ENCODE data around the gene TTYH2. TPM values are rescaled to one million over a fixed set of nuclear protein-coding genes. Genes with fewer than 3 reads are reported as not detected.

The TTYH2 gene
- total RNA-seq, 2 donors from 2014 or later: 18.2 to 26.0 TPM

DNA sequence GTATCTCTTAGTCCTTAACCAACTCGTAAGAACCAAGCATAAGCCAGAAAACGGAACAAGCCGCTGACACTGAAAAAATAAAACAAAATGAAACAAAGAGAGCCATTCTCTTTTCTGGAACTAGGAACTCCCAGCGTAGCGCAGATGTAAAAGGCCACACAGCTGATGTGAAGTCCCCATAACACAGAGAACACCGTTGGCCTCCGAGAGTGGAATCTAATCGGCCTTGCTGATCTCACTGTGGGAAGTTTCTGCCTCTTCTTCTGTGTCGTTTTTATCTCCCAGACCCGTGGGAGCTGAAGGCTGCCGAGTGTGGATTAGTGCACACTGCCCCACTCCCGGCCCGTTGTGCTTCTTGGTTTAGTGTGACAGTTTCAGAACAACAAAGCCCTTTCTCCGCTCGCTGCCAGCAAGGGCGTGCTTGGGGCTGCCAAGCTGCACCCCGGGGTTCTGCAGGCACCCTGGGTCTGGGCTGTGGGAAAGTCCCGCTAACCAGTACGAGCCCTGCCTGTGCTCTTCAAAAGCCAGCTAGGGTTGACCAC is 21.7 kb downstream of the TTYH2 start:
- H3K27me3 ChIP-seq: no peaks in the 10 kb centered on the region
- H3K4me3 ChIP-seq: peak overlapping the region in 1 of 2 donors; percentile 24
- TF ChIP-seq, protein P1, sequence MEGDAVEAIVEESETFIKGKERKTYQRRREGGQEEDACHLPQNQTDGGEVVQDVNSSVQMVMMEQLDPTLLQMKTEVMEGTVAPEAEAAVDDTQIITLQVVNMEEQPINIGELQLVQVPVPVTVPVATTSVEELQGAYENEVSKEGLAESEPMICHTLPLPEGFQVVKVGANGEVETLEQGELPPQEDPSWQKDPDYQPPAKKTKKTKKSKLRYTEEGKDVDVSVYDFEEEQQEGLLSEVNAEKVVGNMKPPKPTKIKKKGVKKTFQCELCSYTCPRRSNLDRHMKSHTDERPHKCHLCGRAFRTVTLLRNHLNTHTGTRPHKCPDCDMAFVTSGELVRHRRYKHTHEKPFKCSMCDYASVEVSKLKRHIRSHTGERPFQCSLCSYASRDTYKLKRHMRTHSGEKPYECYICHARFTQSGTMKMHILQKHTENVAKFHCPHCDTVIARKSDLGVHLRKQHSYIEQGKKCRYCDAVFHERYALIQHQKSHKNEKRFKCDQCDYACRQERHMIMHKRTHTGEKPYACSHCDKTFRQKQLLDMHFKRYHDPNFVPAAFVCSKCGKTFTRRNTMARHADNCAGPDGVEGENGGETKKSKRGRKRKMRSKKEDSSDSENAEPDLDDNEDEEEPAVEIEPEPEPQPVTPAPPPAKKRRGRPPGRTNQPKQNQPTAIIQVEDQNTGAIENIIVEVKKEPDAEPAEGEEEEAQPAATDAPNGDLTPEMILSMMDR (IDR thresholded peaks at IDR 0.05): no peak
- H3K4me1 ChIP-seq: peaks cover 0 to 28% of the 10 kb centered on the region in 2 donors
- H3K27ac ChIP-seq: peak overlapping the region; percentile 15 to 59
- DNase-seq (ENCODE audit: low spot score): no peak
- peaks cover 10% of the 10 kb centered on the region for H3K36me3 ChIP-seq
- no peaks in the 10 kb centered on the region for H3K9me3 ChIP-seq

DNA sequence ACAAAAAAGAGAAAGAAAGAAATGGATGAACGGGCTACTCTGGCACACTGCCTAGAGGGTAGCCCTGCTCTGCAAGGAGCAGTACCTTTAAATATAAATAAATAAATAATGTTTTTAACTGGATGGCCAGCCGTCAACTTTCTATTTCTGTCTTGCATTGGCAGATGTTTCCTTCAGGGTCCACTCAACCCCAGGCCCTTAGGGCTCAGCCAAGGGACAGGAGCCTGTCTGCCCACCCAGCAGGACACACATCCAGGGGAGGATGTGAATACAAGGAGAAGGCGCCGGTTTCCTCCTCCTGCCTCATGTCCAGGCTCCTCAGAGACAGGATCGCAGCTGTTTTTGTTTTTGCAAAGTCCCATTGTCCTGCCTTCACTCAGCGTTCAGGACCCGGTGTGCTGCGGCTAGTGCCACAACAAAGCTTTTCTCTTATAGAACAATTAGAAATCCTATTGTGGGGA is 22.6 kb downstream of the TTYH2 start:
- no peaks in the 10 kb centered on the region for H3K27me3 ChIP-seq
- H3K4me3 ChIP-seq: no peak overlapping the region
- H3K36me3 ChIP-seq: peaks cover 2% of the 10 kb centered on the region
- H3K27ac ChIP-seq: peak overlapping the region; percentile 16 to 40
- peaks cover 0 to 36% of the 10 kb centered on the region in 2 donors for H3K4me1 ChIP-seq
- H3K9me3 ChIP-seq: no peaks in the 10 kb centered on the region
- no peak for DNase-seq (ENCODE audit: low spot score)
- TF ChIP-seq, protein P1 (IDR thresholded peaks at IDR 0.05): no peak

DNA sequence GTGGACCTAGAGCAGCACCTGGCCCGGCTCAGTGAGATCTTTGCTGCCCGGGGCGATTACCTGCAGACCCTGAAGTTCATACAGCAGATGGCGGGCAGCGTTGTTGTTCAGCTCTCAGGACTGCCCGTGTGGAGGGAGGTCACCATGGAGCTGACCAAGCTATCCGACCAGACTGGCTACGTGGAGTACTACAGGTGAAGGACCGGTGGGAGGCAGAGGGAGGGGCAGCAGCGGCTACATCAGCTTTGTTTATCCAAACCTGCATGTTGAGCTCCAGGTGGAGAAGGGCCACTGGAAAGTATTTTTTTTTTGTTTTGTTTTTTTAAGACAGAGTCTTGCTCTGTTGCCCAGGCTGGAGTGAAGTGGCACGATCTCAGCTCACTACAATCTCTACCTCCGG is 23.9 kb downstream of the TTYH2 start:
- no peak for DNase-seq (ENCODE audit: low spot score)
- Histone ChIP-seq H3K27me3 (no peaks in the 10 kb centered on the region), H3K9me3 (no peaks in the 10 kb centered on the region), H3K36me3 (no peaks in the 10 kb centered on the region), H3K4me1 (peaks cover 0 to 50% of the 10 kb centered on the region in 2 donors), H3K4me3 (no peak overlapping the region), H3K27ac (no peak overlapping the region)
- TF ChIP-seq, protein P1 (IDR thresholded peaks at IDR 0.05): no peak

- H3K4me1 ChIP-seq: peaks cover 0 to 67% of the 10 kb centered on the region in 2 donors
- no peaks in the 10 kb centered on the region for H3K36me3 ChIP-seq
- H3K4me3 ChIP-seq: no peak overlapping the region
- peak; percentile 68 for DNase-seq (ENCODE audit: low spot score)
- no peaks in the 10 kb centered on the region for H3K9me3 ChIP-seq
- H3K27ac ChIP-seq: no peak overlapping the region
- TF ChIP-seq, protein P1 (IDR thresholded peaks at IDR 0.05): no peak
- H3K27me3 ChIP-seq: no peaks in the 10 kb centered on the region
These were observed 25.8 kb downstream of the TTYH2 start for GRCh38 chr17:74239172-74239571.

DNA sequence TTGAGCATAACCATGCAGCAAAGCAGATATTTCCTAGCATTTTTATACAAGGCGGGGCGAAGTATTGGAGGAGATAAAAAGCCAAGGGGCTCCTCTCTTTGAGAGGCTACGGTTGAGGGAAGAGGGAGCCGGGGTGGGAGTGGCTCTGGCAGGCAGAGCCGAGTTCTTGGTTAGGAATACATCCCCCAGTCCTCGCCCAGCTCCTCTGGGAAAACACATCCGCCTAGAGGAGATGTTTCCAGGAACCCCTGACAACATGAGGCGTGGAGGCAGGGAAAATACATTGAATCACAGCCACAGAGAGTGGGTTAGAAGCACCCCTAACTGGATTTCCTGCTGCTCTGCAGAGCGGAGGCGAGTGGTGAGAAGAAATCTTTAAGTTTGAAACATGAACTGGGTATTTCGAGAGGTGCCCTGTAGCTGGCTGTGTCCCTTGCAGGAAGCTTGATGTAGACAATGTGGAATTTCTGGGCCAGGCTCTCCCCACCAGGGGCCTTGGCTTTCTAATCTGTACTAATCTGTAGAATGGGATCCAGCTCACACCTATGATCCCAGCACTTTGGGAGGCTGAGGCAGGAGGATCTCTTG is 27.3 kb downstream of the TTYH2 start:
- Histone ChIP-seq H3K27ac (peak overlapping the region; percentile 57 to 82), H3K4me3 (no peak overlapping the region), H3K9me3 (no peaks in the 10 kb centered on the region), H3K4me1 (peaks cover 0 to 68% of the 10 kb centered on the region in 2 donors), H3K27me3 (no peaks in the 10 kb centered on the region), H3K36me3 (no peaks in the 10 kb centered on the region)
- no peak for DNase-seq (ENCODE audit: low spot score)
- TF ChIP-seq, protein P1 (IDR thresholded peaks at IDR 0.05): no peak

All from right atrium auricular region (tissue), 2 donors.